DOHH2 (cell line): ENCODE measurements around the gene IMMP2L.

ENCODE experiments used
- EZH2phosphoT487 ChIP-seq: fragments of 200-600 bp; sonication (generic); IDR thresholded peaks from 2 replicates; pipeline ENCODE4 v1.6.1; 2017; ENCODE audit warnings: borderline replicate concordance, mild to moderate bottlenecking, antibody characterized with exemption, low read length, moderate library complexity, mixed read lengths
- TF ChIP-seq, protein P1 (sequence below): fragments of 200-600 bp; sonication (generic); IDR thresholded peaks from one replicate; pipeline ENCODE4 v1.5.1; 2014; ENCODE audit warnings: antibody characterized with exemption, mild to moderate bottlenecking, low read depth, low read length; ENCODE audit not compliant: poor library complexity, severe bottlenecking

DNA sequence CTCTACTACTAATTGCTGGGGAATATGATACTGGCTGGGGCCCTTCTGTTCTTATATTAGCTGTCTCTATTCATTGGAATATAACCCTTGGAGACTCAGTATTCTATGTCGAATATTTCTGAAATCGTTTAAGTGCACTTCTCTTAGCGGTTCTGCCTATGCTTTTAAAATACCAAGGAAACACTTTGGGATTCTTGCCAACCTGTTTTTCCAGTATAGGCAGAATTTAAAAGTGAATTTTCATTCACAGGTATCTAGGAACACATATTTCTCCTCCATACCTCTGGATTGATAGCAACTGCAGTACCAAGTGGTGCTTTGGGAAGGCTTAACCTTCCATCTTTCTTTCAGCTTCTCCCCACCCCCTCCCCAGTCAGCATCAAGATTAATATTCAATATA lies 841.7 kb downstream of the IMMP2L start:
- no peak for TF ChIP-seq EZH2phosphoT487
- TF ChIP-seq, protein P1, sequence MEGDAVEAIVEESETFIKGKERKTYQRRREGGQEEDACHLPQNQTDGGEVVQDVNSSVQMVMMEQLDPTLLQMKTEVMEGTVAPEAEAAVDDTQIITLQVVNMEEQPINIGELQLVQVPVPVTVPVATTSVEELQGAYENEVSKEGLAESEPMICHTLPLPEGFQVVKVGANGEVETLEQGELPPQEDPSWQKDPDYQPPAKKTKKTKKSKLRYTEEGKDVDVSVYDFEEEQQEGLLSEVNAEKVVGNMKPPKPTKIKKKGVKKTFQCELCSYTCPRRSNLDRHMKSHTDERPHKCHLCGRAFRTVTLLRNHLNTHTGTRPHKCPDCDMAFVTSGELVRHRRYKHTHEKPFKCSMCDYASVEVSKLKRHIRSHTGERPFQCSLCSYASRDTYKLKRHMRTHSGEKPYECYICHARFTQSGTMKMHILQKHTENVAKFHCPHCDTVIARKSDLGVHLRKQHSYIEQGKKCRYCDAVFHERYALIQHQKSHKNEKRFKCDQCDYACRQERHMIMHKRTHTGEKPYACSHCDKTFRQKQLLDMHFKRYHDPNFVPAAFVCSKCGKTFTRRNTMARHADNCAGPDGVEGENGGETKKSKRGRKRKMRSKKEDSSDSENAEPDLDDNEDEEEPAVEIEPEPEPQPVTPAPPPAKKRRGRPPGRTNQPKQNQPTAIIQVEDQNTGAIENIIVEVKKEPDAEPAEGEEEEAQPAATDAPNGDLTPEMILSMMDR, result no peak
